K562 (cell line): Measurements from ENCODE around the gene USF2. TPM values are rescaled to one million over a fixed set of nuclear protein-coding genes. Genes with fewer than 3 reads are reported as not detected.
A peak's percentile ranks its signal among the peaks of the same experiment; 100 is the strongest.

Experiments
- ATF2 ChIP-seq: sonication (generic); formaldehyde crosslinking; IDR thresholded peaks from 2 replicates; pipeline ENCODE4 v1.8.1; 2022; ENCODE audit warnings: missing genetic modification reagents
- ELF2 ChIP-seq: fragments of 250-450 bp; sonication (Bioruptor Pico); IDR thresholded peaks from 2 replicates; pipeline ENCODE4 v1.5.0; 2021; ENCODE audit warnings: mild to moderate bottlenecking
- HDAC1 ChIP-seq, 2 experiments: fragments of 450-650 bp; IDR thresholded peaks; 2 replicates each; pipeline ENCODE4 v1.6.1; 2016 to 2017; ENCODE audit warnings: inconsistent platforms in 1 of 2, mild to moderate bottlenecking in 1 of 2, moderate library complexity in 1 of 2
- RCOR1 ChIP-seq, 2 experiments: IDR thresholded peaks; 2 replicates each; pipeline ENCODE4 v1.6.1; 2012; ENCODE audit warnings: low read depth in 2 of 2, low read length in 2 of 2, borderline replicate concordance in 1 of 2, improper control_type of control experiment in 1 of 2
- SIN3A ChIP-seq, 2 experiments: fragments of 150-350 bp in 1 of 2; IDR thresholded peaks; 2 replicates each; pipeline ENCODE4 v1.6.1; 2011 to 2016; ENCODE audit warnings: borderline replicate concordance in 2 of 2, low read depth in 2 of 2, low read length in 2 of 2, mild to moderate bottlenecking in 2 of 2, moderate library complexity in 2 of 2; ENCODE audit not compliant: control insufficient read depth in 1 of 2
- SOX6 ChIP-seq: fragments of 450-650 bp; IDR thresholded peaks from 2 replicates; pipeline ENCODE4 v1.6.1; 2014; ENCODE audit warnings: mild to moderate bottlenecking
- STAT5A ChIP-seq: IDR thresholded peaks from 2 replicates; pipeline ENCODE4 v1.6.1; 2012; ENCODE audit warnings: low read length, inconsistent platforms, borderline replicate concordance
- THAP7 ChIP-seq: fragments of 250-450 bp; sonication (Bioruptor Pico); IDR thresholded peaks from 2 replicates; pipeline ENCODE4 v1.5.0; 2021
- THRAP3 ChIP-seq: fragments of 450-650 bp; IDR thresholded peaks from 2 replicates; pipeline ENCODE4 v1.6.1; 2016; ENCODE audit warnings: mild to moderate bottlenecking, inconsistent platforms, borderline replicate concordance
- USF2 ChIP-seq: sonication (generic); formaldehyde crosslinking; IDR thresholded peaks from 2 replicates; pipeline ENCODE4 v1.5.0; 2020; ENCODE audit warnings: missing genetic modification reagents
- ZC3H11A ChIP-seq: IDR thresholded peaks from 2 replicates; pipeline ENCODE4 v1.6.1; 2012; ENCODE audit warnings: low read depth, low read length, improper control_type of control experiment
- polyA plus RNA-seq, 8 experiments: library from polyadenylated mRNA; depleted of rRNA in 4 of 8; stranded (reverse) in 5 of 8; unstranded in 3 of 8; fragments of >200 nt; fragmentation: Nextera tagmentation in 2 of 8; fragmentation: Illumina TruSeq in 1 of 8; extraction: Ambion mirVana in 2 of 8; extraction: Trizol in 1 of 8; gene quantifications; 2 replicates each; pipeline versions ENCODE4 v1.2.1 to v1.2.3, GENCODE V29; 2011 to 2014; ENCODE audit warnings: inconsistent platforms in 1 of 8, missing spikeins in 1 of 8
- total RNA-seq, 7 experiments: library from RNA; depleted of rRNA in 6 of 7; stranded (reverse); fragments of >200 nt in 6 of 7; fragmentation: Illumina TruSeq in 2 of 7; extraction: Trizol in 2 of 7; gene quantifications; 2 replicates each; pipeline versions ENCODE4 v1.2.1 to v1.2.3, GENCODE V29; 2011 to 2021; ENCODE audit warnings: low replicate concordance in 1 of 7

Gene USF2
- total and polyA plus RNA-seq, 9 of the 15 experiments (the other 6 are each of a cell fraction or from before 2014, with no cell fraction given): 0.27 to 93.7 (median 58.4) TPM

GRCh38 chr19:35327642-35328041 lies 58.9 kb downstream of the USF2 start (continued):
- TF ChIP-seq HDAC1 (IDR thresholded peaks at IDR 0.05) (peak in 1 of 2 experiments; percentile 49; a peak in 2 of 4 replicates), STAT5A (no peak), SIN3A (IDR thresholded peaks at IDR 0.05; ENCODE audit: borderline replicate concordance in 2 of 2, control insufficient read depth in 1 of 2, low read depth in 2 of 2, low read length in 2 of 2) (no peak), RCOR1 (IDR thresholded peaks at IDR 0.05; ENCODE audit: borderline replicate concordance in 1 of 2, low read depth in 2 of 2, low read length in 2 of 2) (peak in 1 of 2 experiments; percentile 90; a peak in 3 of 4 replicates), ZC3H11A (no peak), THRAP3 (no peak), ELF2 (no peak), SOX6 (peak; percentile 29; the same call in 1 of the 2 replicates), ATF2 (CRISPR knock-in tag) (no peak), THAP7 (no peak), USF2 (CRISPR knock-in tag) (no peak)
